GM08714 (cell line): ENCODE data around the gene XDH.

Experiments used
- H3K4me3 ChIP-seq: fragments of 200-500 bp; sonication (Bioruptor generic); 2 replicates; pipeline ENCODE4 v1.5.1; 2014; ENCODE audit warnings: mild to moderate bottlenecking, low read length, inconsistent platforms
- ZNF274 ChIP-seq: IDR thresholded peaks from 2 replicates; pipeline ENCODE4 v1.6.1; 2012; ENCODE audit warnings: mild to moderate bottlenecking, low read depth, low read length

XDH gene

GRCh38 chr2:31414601-31415241, at the start of gene XDH:
XDH (minus strand) TSS chr2:31414742; CDS start chr2:31414666, 76 bp downstream.
- no peak within 1 kb of the TSS for H3K4me3 ChIP-seq
- no peak for TF ChIP-seq ZNF274

GRCh38 chr2:31457651-31458050, 43.1 kb upstream of the XDH start:
- no peak for TF ChIP-seq ZNF274
- H3K4me3 ChIP-seq: no peak overlapping the region

- H3K4me3 ChIP-seq: no peak overlapping the region
- no peak for TF ChIP-seq ZNF274
Measured at GRCh38 chr2:31446848-31447247, 32.3 kb upstream of the XDH start.

- H3K4me3 ChIP-seq: no peak overlapping the region
- no peak for TF ChIP-seq ZNF274
Measured at GRCh38 chr2:31442376-31442775, 27.8 kb upstream of the XDH start.

GRCh38 chr2:31440764-31441163, 26.2 kb upstream of the XDH start:
- TF ChIP-seq ZNF274: no peak
- no peak overlapping the region for H3K4me3 ChIP-seq

GRCh38 chr2:31434911-31435310, 20.4 kb upstream of the XDH start:
- TF ChIP-seq ZNF274: no peak
- H3K4me3 ChIP-seq: no peak overlapping the region

- no peak overlapping the region for H3K4me3 ChIP-seq
- TF ChIP-seq ZNF274: no peak
Measured at GRCh38 chr2:31433541-31433940, 19.0 kb upstream of the XDH start.

GRCh38 chr2:31430439-31431165, 16.1 kb upstream of the XDH start:
- no peak for TF ChIP-seq ZNF274
- H3K4me3 ChIP-seq: no peak overlapping the region

GRCh38 chr2:31429759-31430438, 15.4 kb upstream of the XDH start:
- TF ChIP-seq ZNF274: no peak
- H3K4me3 ChIP-seq: no peak overlapping the region

- H3K4me3 ChIP-seq: no peak overlapping the region
- no peak for TF ChIP-seq ZNF274
Measured at GRCh38 chr2:31429040-31429439, 14.5 kb upstream of the XDH start.

- no peak for TF ChIP-seq ZNF274
- H3K4me3 ChIP-seq: no peak overlapping the region
Measured at GRCh38 chr2:31428001-31428418, 13.5 kb upstream of the XDH start.

- TF ChIP-seq ZNF274: no peak
- H3K4me3 ChIP-seq: no peak overlapping the region
Measured at GRCh38 chr2:31426096-31426495, 11.6 kb upstream of the XDH start.

GRCh38 chr2:31421634-31422033, 7.1 kb upstream of the XDH start:
- H3K4me3 ChIP-seq: no peak overlapping the region
- no peak for TF ChIP-seq ZNF274

GRCh38 chr2:31420936-31421335, 6.4 kb upstream of the XDH start:
- no peak for TF ChIP-seq ZNF274
- no peak overlapping the region for H3K4me3 ChIP-seq

GRCh38 chr2:31419386-31419785, 4.8 kb upstream of the XDH start:
- no peak overlapping the region for H3K4me3 ChIP-seq

More at GRCh38 chr2:31419386-31419785, 4.8 kb upstream of the XDH start:
- no peak for TF ChIP-seq ZNF274
